MV-4-11 (cell line): ENCODE results near the gene ENKD1.

Experiments used
- DNase-seq: peaks from one replicate; lab custom pipeline; 2025; lab: John Stamatoyannopoulos, UW

Gene ENKD1

GRCh38 chr16:67679935-67680897 is 13.7 kb upstream of the ENKD1 start:
- DNase-seq, result no peak

GRCh38 chr16:67678354-67679023 is 11.9 kb upstream of the ENKD1 start:
- DNase-seq, result no peak

- DNase-seq, result no peak
These were observed 11.2 kb upstream of the ENKD1 start for GRCh38 chr16:67677712-67678111.

- DNase-seq, result no peak
These were observed 10.4 kb upstream of the ENKD1 start for GRCh38 chr16:67676939-67677338.

GRCh38 chr16:67676516-67676915 is 10.0 kb upstream of the ENKD1 start:
- DNase-seq, result no peak

- DNase-seq, result no peak
These were observed 9.4 kb upstream of the ENKD1 start for GRCh38 chr16:67675999-67676398.

- DNase-seq, result no peak
These were observed 9.0 kb upstream of the ENKD1 start for GRCh38 chr16:67675579-67675935.

GRCh38 chr16:67674851-67675578 is 8.5 kb upstream of the ENKD1 start:
- DNase-seq, result no peak

GRCh38 chr16:67673712-67674580 is 7.4 kb upstream of the ENKD1 start:
- peak; percentile 60 for DNase-seq

GRCh38 chr16:67672739-67673662 is 6.5 kb upstream of the ENKD1 start:
- peak; percentile 76 for DNase-seq

GRCh38 chr16:67672306-67672705 is 5.8 kb upstream of the ENKD1 start:
- DNase-seq, result no peak

GRCh38 chr16:67669499-67670101 is 3.0 kb upstream of the ENKD1 start:
- no peak for DNase-seq

- DNase-seq, result peak; percentile 19
These were observed 2.1 kb upstream of the ENKD1 start for GRCh38 chr16:67668495-67669157.

- peak; percentile 95 for DNase-seq
These were observed 1.4 kb upstream of the ENKD1 start for GRCh38 chr16:67667817-67668494.

GRCh38 chr16:67667453-67667816 is 885 bp upstream of the ENKD1 start:
- DNase-seq, result no peak

GRCh38 chr16:67666032-67666551 is 458 bp downstream of the ENKD1 start:
- no peak for DNase-seq

GRCh38 chr16:67665598-67665997 is 952 bp downstream of the ENKD1 start:
- DNase-seq, result no peak

GRCh38 chr16:67664871-67665270 is 1.7 kb downstream of the ENKD1 start:
- DNase-seq, result no peak

- DNase-seq, result no peak
These were observed 2.3 kb downstream of the ENKD1 start for GRCh38 chr16:67664258-67664657.
